Endothelial cell of umbilical vein (primary cell): ENCODE measurements around the gene SPATA2L. TPM values are rescaled to one million over a fixed set of nuclear protein-coding genes. Genes with fewer than 3 reads are reported as not detected.
"Not testable (repeated sequence)": the region's sequence is repeated elsewhere in the genome, so short reads cannot be mapped to it uniquely, and the experiment has no call there.

Experiments used
- BruUV-seq: library from RNA; stranded (reverse); fragments of 400-500 nt; replicated peaks from 2 replicates; lab custom pipeline; 2021; lab: Mats Ljungman, UMichigan
- CTCF ChIA-PET: fragments of 300-600, 350-600 bp; sonication (Branson Sonifier 250); formaldehyde crosslinking; loops from one replicate; lab custom pipeline; 2021; ENCODE audit warnings: antibody characterized with exemption, inconsistent platforms; lab: Charles Lee
- POLR2A ChIA-PET: fragments of 300-600, 350-600 bp; sonication (Branson Sonifier 250); formaldehyde crosslinking; loops from one replicate; lab custom pipeline; 2021; ENCODE audit warnings: antibody characterized with exemption, inconsistent platforms; lab: Charles Lee
- DNase-seq: peaks from one replicate; pipeline ENCODE4 v3.0.0-alpha.2; 2011; ENCODE audit warnings: low read depth, low spot score
- FAIRE-seq: peaks from 2 replicates; lab custom pipeline; 2011; peaks lifted over from hg19 to GRCh38; lab: Jason Lieb, UNC
- H2AFZ ChIP-seq: 2 replicates; pipeline ENCODE4 v1.6.0; 2012; ENCODE audit warnings: low read depth, low read length, control low read depth, inconsistent platforms
- H3K27ac ChIP-seq: 2 replicates; pipeline ENCODE4 v1.5.1; 2011; ENCODE audit warnings: low read depth, mild to moderate bottlenecking, control low read depth, low read length, moderate library complexity; ENCODE audit not compliant: insufficient read depth
- H3K27me3 ChIP-seq, 2 experiments: 2 replicates each; pipeline versions ENCODE4 v1.6.0 to v1.6.1; 2011; ENCODE audit warnings: low read length in 2 of 2, mixed read lengths in 1 of 2; ENCODE audit not compliant: control insufficient read depth in 2 of 2, insufficient read depth in 2 of 2
- H3K36me3 ChIP-seq, 2 experiments: 2 replicates in 1 of 2; 3 replicates in 1 of 2; pipeline ENCODE4 v1.5.1; 2011; ENCODE audit warnings: low read length in 2 of 2, mild to moderate bottlenecking in 1 of 2, moderate library complexity in 1 of 2; ENCODE audit not compliant: control insufficient read depth in 2 of 2, insufficient read depth in 2 of 2; ENCODE audit errors: extremely low read depth in 1 of 2
- H3K4me1 ChIP-seq: 3 replicates; pipeline ENCODE4 v1.5.1; 2011; ENCODE audit warnings: mild to moderate bottlenecking, low read length; ENCODE audit not compliant: control insufficient read depth, insufficient read depth; ENCODE audit errors: extremely low read depth
- H3K4me2 ChIP-seq: 2 replicates; pipeline ENCODE4 v1.6.1; 2011; ENCODE audit warnings: low read length, control low read depth, mixed read lengths; ENCODE audit not compliant: insufficient read depth
- H3K4me3 ChIP-seq, 3 experiments: fragments of 200-600 bp in 1 of 3; sonication (generic), shearing (Covaris generic) in 1 of 3; replicated peaks in 1 of 3; 2 replicates each; pipeline ENCODE4 v1.5.1; 2011 to 2016; ENCODE audit warnings: control low read depth in 3 of 3, low read length in 3 of 3, mild to moderate bottlenecking in 2 of 3, inconsistent platforms in 1 of 3, low read depth in 1 of 3, moderate library complexity in 1 of 3; ENCODE audit not compliant: insufficient read depth in 1 of 3
- H3K79me2 ChIP-seq: 2 replicates; pipeline ENCODE4 v1.6.0; 2012; ENCODE audit warnings: low read length, inconsistent platforms; ENCODE audit not compliant: control insufficient read depth, insufficient read depth
- H3K9ac ChIP-seq: replicated peaks from 2 replicates; pipeline ENCODE3; 2011; ENCODE audit warnings: low read length, control low read depth; ENCODE audit not compliant: insufficient read depth; ENCODE audit errors: extremely low read depth
- H3K9me1 ChIP-seq: replicated peaks from 3 replicates; pipeline ENCODE4 v1.6.0; 2011; ENCODE audit warnings: mild to moderate bottlenecking, low read length; ENCODE audit not compliant: control insufficient read depth, insufficient read depth; ENCODE audit errors: extremely low read depth
- H3K9me3 ChIP-seq: replicated peaks from 2 replicates; pipeline ENCODE4 v1.5.1; 2012; ENCODE audit warnings: low read length, inconsistent platforms; ENCODE audit not compliant: control insufficient read depth, insufficient read depth
- H4K20me1 ChIP-seq: replicated peaks from 2 replicates; pipeline ENCODE3; 2011; ENCODE audit warnings: mild to moderate bottlenecking, low read length; ENCODE audit not compliant: control insufficient read depth, insufficient read depth; ENCODE audit errors: extremely low read depth
- CTCF ChIP-seq, 2 donors: IDR thresholded peaks; 1 replicate in 1 of 2; 2 replicates in 1 of 2; pipeline ENCODE4 v1.5.1; 2011; ENCODE audit warnings: low read length in 2 of 2, mild to moderate bottlenecking in 2 of 2, moderate library complexity in 2 of 2, control low read depth in 1 of 2, inconsistent platforms in 1 of 2, low read depth in 1 of 2; ENCODE audit not compliant: insufficient read depth in 1 of 2; ENCODE audit errors: extremely low read depth in 1 of 2
- EZH2 ChIP-seq: IDR thresholded peaks from 2 replicates; pipeline ENCODE4 v1.6.1; 2012; ENCODE audit warnings: borderline replicate concordance, low read depth, mild to moderate bottlenecking, moderate library complexity, low read length, inconsistent platforms; ENCODE audit not compliant: severe bottlenecking
- FOS ChIP-seq: IDR thresholded peaks from 2 replicates; pipeline ENCODE4 v1.6.1; 2011; ENCODE audit warnings: mild to moderate bottlenecking, low read length, moderate library complexity, borderline replicate concordance; ENCODE audit not compliant: insufficient read depth
- GATA2 ChIP-seq: IDR thresholded peaks from 2 replicates; pipeline ENCODE4 v1.7.0; 2011; ENCODE audit warnings: low read depth, mild to moderate bottlenecking, moderate library complexity, mixed read lengths, low read length; ENCODE audit not compliant: insufficient read length, insufficient read depth
- JUN ChIP-seq: IDR thresholded peaks from 2 replicates; pipeline ENCODE4 v1.6.1; 2011; ENCODE audit warnings: borderline replicate concordance, low read depth; ENCODE audit not compliant: insufficient read length, insufficient read depth
- MAX ChIP-seq: IDR thresholded peaks from 2 replicates; pipeline ENCODE4 v1.6.1; 2011; ENCODE audit not compliant: insufficient read depth, insufficient read length
- MYC ChIP-seq: IDR thresholded peaks from one replicate; pipeline ENCODE4 v1.6.1; 2011; ENCODE audit warnings: mild to moderate bottlenecking, low read depth, low read length
- POLR2A ChIP-seq: IDR thresholded peaks from 2 replicates; pipeline ENCODE4 v1.6.1; 2012; ENCODE audit warnings: low read depth, mild to moderate bottlenecking, control low read depth, low read length
- POLR2AphosphoS5 ChIP-seq: IDR thresholded peaks from 2 replicates; pipeline ENCODE4 v1.6.1; 2012; ENCODE audit warnings: low read depth, mild to moderate bottlenecking, control low read depth, low read length, moderate library complexity; ENCODE audit not compliant: insufficient read depth
- dilution Hi-C: fragments of 300-500 bp; cut with MboI; formaldehyde crosslinking; loops from one replicate; pipeline ENCODE4 v1.15.0; 2019; ENCODE audit warnings: low sequenced_read_pairs; ENCODE audit not compliant: extremely low pct_ligation_motif_present
- intact Hi-C: fragments of 100-400 bp; cut with micrococcal nuclease; formaldehyde crosslinking; loops from one replicate; pipeline ENCODE4 v1.10.0; 2022
- polyA plus RNA-seq, 4 experiments: library from polyadenylated mRNA; depleted of rRNA in 3 of 4; stranded (reverse) in 3 of 4; unstranded in 1 of 4; fragments of >200 nt; gene quantifications; 2 replicates each; pipeline versions ENCODE4 v1.2.1 to v1.2.3, GENCODE V29; 2011 to 2012; ENCODE audit warnings: missing spikeins in 1 of 4
- total RNA-seq: library from RNA; stranded (reverse); gene quantifications from 2 replicates; pipeline ENCODE4 v1.2.3, GENCODE V29; 2021

SPATA2L gene
- total and polyA plus RNA-seq, 2 donors (not counting 3 experiments of a cell fraction or from before 2014, with no cell fraction given): 7.3 to 7.4 TPM

- peaks cover 9% of the 10 kb centered on the region for H3K79me2 ChIP-seq
- H4K20me1 ChIP-seq: no peaks in the 10 kb centered on the region
- no peaks in the 10 kb centered on the region for H3K27me3 ChIP-seq
- peaks cover 3 to 35% of the 10 kb centered on the region in 2 experiments for H3K36me3 ChIP-seq
- TF ChIP-seq CTCF (IDR thresholded peaks at IDR 0.05; ENCODE audit: extremely low read depth in 1 of 2, insufficient read depth in 1 of 2, low read depth in 1 of 2, low read length in 2 of 2) (no peak), POLR2AphosphoS5 (no peak), JUN (no peak), GATA2 (no peak), MAX (no peak), MYC (no peak), EZH2 (no peak), FOS (no peak), POLR2A (no peak)
- CTCF ChIA-PET: no interaction called here
- peaks cover 4% of the 10 kb centered on the region for H3K4me1 ChIP-seq
- H3K9me1 ChIP-seq: no peaks in the 10 kb centered on the region
- no peaks in the 10 kb centered on the region for H3K9me3 ChIP-seq
- H3K9ac ChIP-seq: no peak overlapping the region
- BruUV-seq: no TSS peak
- no peak overlapping the region for H3K4me2 ChIP-seq
- H3K27ac ChIP-seq: no peak overlapping the region
- POLR2A ChIA-PET: no interaction called here
- dilution Hi-C loops (no loop called here), intact Hi-C loops (no loop called here)
- FAIRE-seq: no peak
- DNase-seq: no peak
- H3K4me3 ChIP-seq: no peak overlapping the region
- no peak overlapping the region for H2AFZ ChIP-seq
These were observed 11.1 kb downstream of the SPATA2L start for GRCh38 chr16:89690392-89690901.

GRCh38 chr16:89689621-89690020 lies 11.9 kb downstream of the SPATA2L start:
- BruUV-seq, H3K9ac ChIP-seq, H3K79me2 ChIP-seq, H3K27ac ChIP-seq, FAIRE-seq, H3K4me1 ChIP-seq, H3K4me3 ChIP-seq, CTCF ChIA-PET, H3K9me3 ChIP-seq, H3K4me2 ChIP-seq, H4K20me1 ChIP-seq, H2AFZ ChIP-seq, intact Hi-C loops, POLR2A ChIA-PET, H3K27me3 ChIP-seq, H3K9me1 ChIP-seq, DNase-seq, dilution Hi-C loops: not testable (repeated sequence)
- peaks cover 3 to 30% of the 10 kb centered on the region in 2 experiments for H3K36me3 ChIP-seq
